HG03575 (cell line): ENCODE results near the gene MAGEB16.

Source experiments
- ATAC-seq: cut with Tn5 transposase; IDR thresholded peaks from one replicate; pipeline ENCODE4 v1.9.1; 2021; ENCODE audit not compliant: unreplicated experiment, insufficient number of reproducible peaks, low FRiP score; ENCODE audit errors: extremely low read depth

The MAGEB16 gene

DNA sequence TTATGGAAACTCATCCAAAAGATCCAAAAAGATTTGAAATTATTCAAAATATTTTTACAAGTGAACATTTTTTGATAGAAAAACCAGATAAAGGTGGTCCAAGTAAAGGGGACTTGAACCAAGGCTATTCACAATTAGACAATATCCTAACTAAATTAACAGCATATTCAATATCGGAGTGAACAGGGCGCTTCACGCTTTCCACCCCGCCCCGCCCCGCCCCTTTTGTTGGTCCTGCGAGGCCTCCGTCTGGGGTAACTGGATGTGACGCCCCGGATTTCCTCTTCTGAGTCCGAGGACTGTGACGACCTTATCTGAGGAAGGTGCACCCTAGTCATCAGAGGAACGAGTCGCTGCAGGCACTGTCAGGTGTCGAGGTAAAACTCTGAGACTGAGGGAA lies at the start of gene MAGEB16:
MAGEB16 (plus strand) TSS at position 301 of the 400 bp plus-strand sequence. CDS start 3,855 bp downstream, outside the sequence.
- no peak for ATAC-seq

DNA sequence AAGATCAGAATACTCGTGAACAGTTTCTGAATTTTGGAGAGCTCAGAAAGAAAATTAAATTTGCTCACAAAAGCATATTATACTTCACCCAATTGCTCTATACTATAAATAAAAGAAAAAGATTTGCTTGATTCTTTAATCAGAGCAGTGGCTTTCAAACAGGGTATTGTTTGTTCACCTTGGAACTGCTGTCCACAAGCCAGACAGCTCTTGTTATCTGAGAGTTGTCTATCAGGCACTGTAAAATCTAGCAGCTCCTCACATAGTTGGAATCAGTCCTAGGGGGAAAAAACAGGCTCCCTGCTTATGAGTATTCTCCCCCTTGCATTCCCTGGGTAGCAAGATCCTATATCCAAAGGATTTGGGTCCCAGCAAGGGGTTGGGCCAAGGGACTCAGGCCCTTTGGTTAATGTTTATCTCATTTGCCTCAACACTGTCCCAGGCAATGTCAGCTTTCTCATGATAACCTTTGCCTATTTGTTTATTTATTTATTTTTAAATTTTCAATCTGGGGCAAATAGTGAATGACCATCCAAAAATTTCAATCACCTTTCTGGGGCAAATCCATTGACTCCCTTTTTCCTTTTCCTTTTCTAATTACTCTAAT lies 24.1 kb upstream of the MAGEB16 start:
- ATAC-seq = no peak

DNA sequence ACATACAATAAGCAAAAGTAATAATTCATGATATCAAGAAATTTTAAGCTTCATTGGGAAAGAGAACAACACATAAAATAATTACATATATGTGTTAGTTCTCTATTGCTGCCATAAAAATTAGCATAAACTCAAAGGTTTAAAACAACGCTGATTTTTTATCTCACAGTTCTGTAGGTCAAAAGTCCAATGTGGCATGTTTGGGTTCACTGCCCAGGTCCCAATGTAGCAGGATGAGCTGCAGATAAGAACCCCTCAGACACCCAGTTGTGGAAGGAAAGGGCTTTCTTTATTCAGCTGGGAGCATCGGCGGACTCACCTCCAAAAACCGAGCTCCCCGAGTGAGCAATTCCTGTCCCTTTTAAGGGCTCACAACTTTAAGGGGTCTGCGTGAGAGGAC lies 13.1 kb upstream of the MAGEB16 start:
- ATAC-seq = no peak

DNA sequence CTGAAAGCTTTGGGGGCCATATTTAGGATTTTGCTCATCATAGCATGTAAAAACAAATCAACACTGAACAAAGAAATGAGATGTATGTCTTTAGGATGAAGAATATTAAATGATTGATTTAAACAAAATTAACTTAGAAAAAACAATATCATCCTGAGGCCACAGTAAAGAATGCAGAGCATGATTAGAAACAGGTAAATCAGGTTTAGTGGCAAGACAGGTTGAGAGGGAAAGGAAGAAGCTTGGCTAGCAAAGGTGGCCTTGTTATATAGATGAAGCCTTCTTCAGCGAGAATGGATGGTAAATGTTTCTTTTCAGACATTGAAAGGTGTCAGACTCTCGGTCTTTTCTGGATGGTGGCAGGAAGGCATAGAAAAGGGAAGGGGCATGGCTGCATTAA lies 11.9 kb upstream of the MAGEB16 start:
- ATAC-seq = no peak

DNA sequence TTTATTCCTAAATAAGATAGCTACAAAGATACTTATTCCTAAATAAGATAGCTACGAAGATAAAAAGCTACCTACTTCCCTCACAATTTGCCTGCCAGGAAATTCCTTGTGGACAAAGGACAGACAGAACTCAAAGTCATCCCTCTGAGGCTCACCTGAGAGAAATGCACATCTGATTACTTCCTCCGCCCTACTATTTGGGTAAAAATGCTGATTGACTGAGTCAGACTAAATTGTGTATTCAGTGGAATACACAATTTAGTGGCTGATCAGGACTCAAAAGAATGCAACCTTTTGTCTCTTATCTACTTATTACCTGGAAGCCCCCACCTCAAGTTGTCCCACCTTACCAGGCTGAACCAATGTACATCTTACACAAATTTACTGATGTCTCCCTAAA lies 10.3 kb upstream of the MAGEB16 start:
- no peak for ATAC-seq

DNA sequence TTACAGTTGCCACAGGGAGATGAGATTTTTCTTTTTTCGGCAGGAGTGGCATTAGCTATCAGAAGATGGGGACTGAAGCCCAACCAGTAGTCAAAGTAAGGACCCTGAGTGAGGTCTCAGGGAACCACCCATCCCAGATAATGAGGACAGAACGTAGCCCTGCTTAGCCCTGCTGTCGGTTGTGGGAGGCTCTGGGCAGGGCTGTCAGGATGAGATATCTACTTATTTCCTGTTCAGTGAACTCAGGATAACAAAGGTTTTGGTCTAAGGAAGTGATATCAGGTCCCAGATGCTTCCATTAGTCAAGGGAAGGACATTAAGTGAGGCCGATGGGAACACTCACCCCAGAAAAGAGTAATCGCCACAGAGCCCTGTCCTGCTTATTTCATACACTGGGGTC lies 2.3 kb downstream of the MAGEB16 start:
- no peak for ATAC-seq

DNA sequence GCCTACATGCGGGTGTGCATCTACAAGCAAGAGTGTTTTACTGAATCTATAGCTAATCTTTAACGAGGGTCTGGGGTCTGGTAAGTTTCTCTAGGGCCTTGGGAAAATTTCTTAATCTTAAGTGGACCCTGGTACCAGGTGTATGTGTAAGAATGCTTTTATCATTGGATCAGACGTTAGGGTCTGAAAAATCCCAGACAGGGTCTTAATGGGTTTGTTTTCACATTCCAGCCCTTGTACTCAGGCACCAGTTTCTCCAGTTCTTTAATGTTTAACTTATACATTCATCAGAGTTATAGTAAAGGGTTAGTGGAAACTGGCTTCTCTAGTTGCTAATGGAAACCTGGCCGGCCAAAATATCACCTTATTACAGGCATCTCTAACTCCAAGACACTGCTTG lies 11.6 kb downstream of the MAGEB16 start:
- ATAC-seq = no peak

DNA sequence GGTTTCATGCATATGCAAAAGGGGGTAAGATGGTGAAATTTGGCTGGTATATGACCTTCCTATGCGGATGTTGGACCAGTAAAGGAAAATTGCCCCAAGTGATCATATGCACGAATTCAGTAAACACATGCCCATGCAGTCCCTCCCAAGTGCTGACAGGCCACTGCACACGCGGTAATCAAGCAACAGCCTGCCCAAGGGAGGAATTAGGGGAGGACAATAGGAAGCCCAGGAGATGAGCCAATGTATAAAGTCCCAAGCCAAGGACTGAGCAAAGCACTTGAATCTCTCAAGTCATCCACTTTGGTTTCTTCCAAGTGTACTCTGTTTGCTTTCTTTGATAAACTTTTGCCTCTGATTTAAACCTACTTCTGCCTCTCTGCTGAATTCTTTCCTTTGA lies 21.1 kb downstream of the MAGEB16 start:
- ATAC-seq = no peak

DNA sequence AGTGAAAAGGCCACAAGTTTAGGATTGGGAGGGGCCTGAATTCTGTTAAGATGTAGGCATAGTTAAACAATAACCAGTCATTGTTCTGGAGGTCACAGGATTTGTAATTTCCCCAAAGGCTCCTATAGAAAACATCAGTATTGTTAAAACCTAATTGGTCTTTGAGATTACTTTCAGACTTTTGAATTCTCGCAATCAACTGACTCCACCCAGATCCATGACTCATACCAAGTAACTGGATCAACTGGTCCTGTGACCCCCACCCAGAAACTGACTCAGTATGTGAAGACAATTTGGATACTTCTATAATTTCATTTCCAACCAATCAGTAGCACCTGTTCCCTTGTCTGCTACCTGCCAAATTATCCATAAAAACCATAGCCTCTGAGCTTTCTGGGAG lies 28.4 kb downstream of the MAGEB16 start:
- no peak for ATAC-seq

DNA sequence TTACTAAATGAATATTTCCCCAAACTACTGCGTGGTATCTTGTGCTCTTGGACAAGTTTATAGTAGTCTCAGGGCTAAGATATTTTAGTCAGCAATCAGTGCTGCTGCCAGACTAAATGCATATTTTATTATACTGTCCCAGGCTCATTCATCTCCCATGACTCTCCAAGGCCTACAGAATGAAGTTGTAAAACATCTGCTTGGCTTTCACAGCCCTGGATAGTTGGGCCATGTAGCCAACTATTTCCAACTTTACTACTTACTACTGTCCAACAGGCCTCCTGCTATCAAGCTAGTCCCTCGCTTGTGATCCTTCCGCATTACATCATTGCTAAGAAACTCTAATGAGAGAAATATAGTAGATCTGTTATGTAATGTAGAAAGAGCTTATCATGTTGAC lies 31.4 kb downstream of the MAGEB16 start:
- ATAC-seq = no peak

DNA sequence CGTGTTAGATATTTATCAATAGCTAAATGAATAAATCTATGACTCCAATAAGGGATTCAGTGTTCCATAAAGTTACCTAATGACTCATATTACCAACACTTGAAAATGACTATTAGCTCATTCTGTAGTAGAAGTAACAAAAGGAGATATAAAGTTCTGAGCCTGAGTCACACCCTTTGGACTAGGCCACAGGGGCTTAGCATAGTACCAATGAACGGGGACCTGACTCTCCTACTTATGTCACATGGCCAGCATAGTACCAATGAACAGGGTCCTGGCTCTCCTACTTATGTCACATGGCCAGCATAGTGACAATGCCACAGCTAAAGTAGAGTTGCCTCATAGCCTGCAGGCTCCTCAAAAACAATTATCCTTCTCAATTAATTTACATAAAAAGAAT lies 43.7 kb downstream of the MAGEB16 start:
- ATAC-seq = no peak

DNA sequence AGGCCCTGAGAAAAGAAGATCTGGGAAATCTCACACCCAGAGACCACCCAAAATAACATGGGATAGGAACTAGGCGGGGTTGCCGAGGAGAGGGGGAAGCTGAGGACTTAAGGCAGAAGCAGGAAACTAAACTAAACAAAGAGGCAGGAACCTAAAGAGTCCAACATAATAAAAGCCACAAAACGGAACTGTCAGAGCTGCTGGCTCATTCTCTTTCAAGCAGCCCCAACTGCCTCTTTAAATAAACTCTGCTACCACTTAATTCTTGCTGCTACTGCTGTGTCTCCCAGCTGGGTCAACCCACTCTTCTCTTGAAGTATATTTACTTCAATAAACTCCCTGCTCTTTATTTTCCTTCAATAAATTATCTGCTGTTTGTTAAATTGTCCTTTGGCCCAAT lies 44.5 kb downstream of the MAGEB16 start:
- ATAC-seq = no peak

DNA sequence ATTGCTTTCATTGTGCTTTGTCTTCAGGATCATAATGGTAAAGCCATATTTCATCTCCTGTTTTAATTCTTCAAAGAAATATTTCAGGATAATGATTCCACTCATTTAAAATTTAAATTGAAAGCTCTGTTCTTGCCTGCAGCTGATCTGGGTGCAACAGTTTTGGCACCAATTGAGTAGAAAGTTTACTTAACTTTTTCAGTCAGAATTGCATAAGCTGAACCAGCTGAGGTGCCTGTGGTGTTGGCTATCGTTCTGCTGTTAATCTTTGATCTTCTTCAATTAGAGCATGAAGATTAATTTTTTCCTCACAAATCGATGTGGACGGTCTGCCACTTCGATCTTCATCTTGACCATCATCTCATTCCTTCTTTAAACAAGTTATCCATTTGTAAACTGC lies 49.6 kb downstream of the MAGEB16 start:
- ATAC-seq = no peak
